ENCODE results near the gene GHRL.
A peak's percentile ranks its signal among the peaks of the same experiment; 100 is the strongest.

GRCh38 chr3:10289787-10290355 is 2.9 kb downstream of the GHRL start:
- TF ChIP-seq, protein P1, sequence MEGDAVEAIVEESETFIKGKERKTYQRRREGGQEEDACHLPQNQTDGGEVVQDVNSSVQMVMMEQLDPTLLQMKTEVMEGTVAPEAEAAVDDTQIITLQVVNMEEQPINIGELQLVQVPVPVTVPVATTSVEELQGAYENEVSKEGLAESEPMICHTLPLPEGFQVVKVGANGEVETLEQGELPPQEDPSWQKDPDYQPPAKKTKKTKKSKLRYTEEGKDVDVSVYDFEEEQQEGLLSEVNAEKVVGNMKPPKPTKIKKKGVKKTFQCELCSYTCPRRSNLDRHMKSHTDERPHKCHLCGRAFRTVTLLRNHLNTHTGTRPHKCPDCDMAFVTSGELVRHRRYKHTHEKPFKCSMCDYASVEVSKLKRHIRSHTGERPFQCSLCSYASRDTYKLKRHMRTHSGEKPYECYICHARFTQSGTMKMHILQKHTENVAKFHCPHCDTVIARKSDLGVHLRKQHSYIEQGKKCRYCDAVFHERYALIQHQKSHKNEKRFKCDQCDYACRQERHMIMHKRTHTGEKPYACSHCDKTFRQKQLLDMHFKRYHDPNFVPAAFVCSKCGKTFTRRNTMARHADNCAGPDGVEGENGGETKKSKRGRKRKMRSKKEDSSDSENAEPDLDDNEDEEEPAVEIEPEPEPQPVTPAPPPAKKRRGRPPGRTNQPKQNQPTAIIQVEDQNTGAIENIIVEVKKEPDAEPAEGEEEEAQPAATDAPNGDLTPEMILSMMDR (IDR thresholded peaks at IDR 0.05; ENCODE audit: low read depth, low read length), result peak; percentile 3
- no peak for TF ChIP-seq POLR2A (IDR thresholded peaks at IDR 0.05; ENCODE audit: extremely low read depth, insufficient read length)

Measured in NB4 (cell line).